ENCODE measurements around the gene PLXNA4.

PLXNA4 gene

GRCh38 chr7:132419542-132419941 is 156.7 kb downstream of the PLXNA4 start:
- no peak for DNase-seq
- no peaks in the 10 kb centered on the region for H3K36me3 ChIP-seq (ENCODE audit: control insufficient read depth, insufficient read depth, low read length)

GRCh38 chr7:132418840-132419239 is 157.4 kb downstream of the PLXNA4 start:
- H3K27me3 ChIP-seq (ENCODE audit: insufficient read depth, low read length, poor library complexity), result no peaks in the 10 kb centered on the region
- H3K4me1 ChIP-seq (ENCODE audit: control insufficient read depth, low read depth, low read length), result no peaks in the 10 kb centered on the region
- no peak overlapping the region for H2AK5ac ChIP-seq (ENCODE audit: low read length)
- H3K9ac ChIP-seq (ENCODE audit: low read length), result no peak overlapping the region
- H3K18ac ChIP-seq (ENCODE audit: low read length), result no peak overlapping the region
- H3K56ac ChIP-seq (ENCODE audit: low read length), result no peak overlapping the region
- no CpG with 5 or more reads among the region's 6 CpGs for WGBS (ENCODE audit: extremely low coverage, insufficient coverage, low lambda C conversion rate)
- no peak overlapping the region for H3K23ac ChIP-seq (ENCODE audit: low read length)
- no peak for DNase-seq
- H4K8ac ChIP-seq (ENCODE audit: low read depth, low read length), result no peak overlapping the region
- no peak overlapping the region for H3K4ac ChIP-seq (ENCODE audit: low read depth, low read length)
- H4K5ac ChIP-seq (ENCODE audit: low read length), result no peak overlapping the region
- H3K4me3 ChIP-seq (ENCODE audit: low read length), result no peak overlapping the region
- H2BK120ac ChIP-seq (ENCODE audit: low read depth, low read length), result no peak overlapping the region
- no peak overlapping the region for H3K4me2 ChIP-seq (ENCODE audit: low read length)
- no peak overlapping the region for H2BK5ac ChIP-seq (ENCODE audit: low read length)
- H3K36me3 ChIP-seq (ENCODE audit: control insufficient read depth, insufficient read depth, low read length), result no peaks in the 10 kb centered on the region
- no peak overlapping the region for H3K27ac ChIP-seq (ENCODE audit: low read depth, low read length)
- no peaks in the 10 kb centered on the region for H3K79me2 ChIP-seq (ENCODE audit: control insufficient read depth, insufficient read depth, low read length)
- H3K79me1 ChIP-seq (ENCODE audit: low read length), result no peaks in the 10 kb centered on the region
- H2BK15ac ChIP-seq (replicated peaks; ENCODE audit: low read depth), result no peak overlapping the region

More at GRCh38 chr7:132419542-132419941, 156.7 kb downstream of the PLXNA4 start:
- Histone ChIP-seq H2BK5ac (ENCODE audit: low read length) (no peak overlapping the region), H3K4ac (ENCODE audit: low read depth, low read length) (no peak overlapping the region), H3K79me1 (ENCODE audit: low read length) (no peaks in the 10 kb centered on the region), H3K18ac (ENCODE audit: low read length) (no peak overlapping the region), H3K27me3 (ENCODE audit: insufficient read depth, low read length, poor library complexity) (no peaks in the 10 kb centered on the region), H2BK120ac (ENCODE audit: low read depth, low read length) (no peak overlapping the region), H3K9ac (ENCODE audit: low read length) (no peak overlapping the region), H3K4me1 (ENCODE audit: control insufficient read depth, low read depth, low read length) (no peaks in the 10 kb centered on the region), H4K8ac (ENCODE audit: low read depth, low read length) (no peak overlapping the region), H3K4me2 (ENCODE audit: low read length) (no peak overlapping the region), H3K56ac (ENCODE audit: low read length) (no peak overlapping the region), H4K5ac (ENCODE audit: low read length) (no peak overlapping the region), H2BK15ac (replicated peaks; ENCODE audit: low read depth) (no peak overlapping the region), H3K4me3 (ENCODE audit: low read length) (no peak overlapping the region), H3K79me2 (ENCODE audit: control insufficient read depth, insufficient read depth, low read length) (no peaks in the 10 kb centered on the region), H2AK5ac (ENCODE audit: low read length) (no peak overlapping the region), H3K27ac (ENCODE audit: low read depth, low read length) (no peak overlapping the region), H3K23ac (ENCODE audit: low read length) (no peak overlapping the region)
- WGBS (ENCODE audit: extremely low coverage, insufficient coverage, low lambda C conversion rate), result no CpG with 5 or more reads among the region's 2 CpGs

- no peaks in the 10 kb centered on the region for H3K4me1 ChIP-seq (ENCODE audit: control insufficient read depth, low read depth, low read length)
- H3K9ac ChIP-seq (ENCODE audit: low read length), result no peak overlapping the region
- DNase-seq, result no peak
- no peak overlapping the region for H2BK15ac ChIP-seq (replicated peaks; ENCODE audit: low read depth)
- no peak overlapping the region for H2BK120ac ChIP-seq (ENCODE audit: low read depth, low read length)
- H4K8ac ChIP-seq (ENCODE audit: low read depth, low read length), result no peak overlapping the region
- H3K23ac ChIP-seq (ENCODE audit: low read length), result no peak overlapping the region
- no peak overlapping the region for H3K4me3 ChIP-seq (ENCODE audit: low read length)
- no peak overlapping the region for H2BK5ac ChIP-seq (ENCODE audit: low read length)
- H3K79me2 ChIP-seq (ENCODE audit: control insufficient read depth, insufficient read depth, low read length), result no peaks in the 10 kb centered on the region
- no peak overlapping the region for H3K4ac ChIP-seq (ENCODE audit: low read depth, low read length)
- no peak overlapping the region for H3K27ac ChIP-seq (ENCODE audit: low read depth, low read length)
- WGBS (ENCODE audit: extremely low coverage, insufficient coverage, low lambda C conversion rate), result no CpG with 5 or more reads among the region's 9 CpGs
- no peak overlapping the region for H3K56ac ChIP-seq (ENCODE audit: low read length)
- H3K79me1 ChIP-seq (ENCODE audit: low read length), result no peaks in the 10 kb centered on the region
- H3K36me3 ChIP-seq (ENCODE audit: control insufficient read depth, insufficient read depth, low read length), result no peaks in the 10 kb centered on the region
- no peak overlapping the region for H3K18ac ChIP-seq (ENCODE audit: low read length)
- H4K5ac ChIP-seq (ENCODE audit: low read length), result no peak overlapping the region
- no peaks in the 10 kb centered on the region for H3K27me3 ChIP-seq (ENCODE audit: insufficient read depth, low read length, poor library complexity)
- H3K4me2 ChIP-seq (ENCODE audit: low read length), result no peak overlapping the region
- H2AK5ac ChIP-seq (ENCODE audit: low read length), result no peak overlapping the region
Measured at GRCh38 chr7:132417103-132417906, 159.0 kb downstream of the PLXNA4 start.

GRCh38 chr7:132416395-132416794 is 159.9 kb downstream of the PLXNA4 start:
- H2BK15ac ChIP-seq (replicated peaks; ENCODE audit: low read depth), result no peak overlapping the region
- H3K23ac ChIP-seq (ENCODE audit: low read length), result no peak overlapping the region
- H3K27me3 ChIP-seq (ENCODE audit: insufficient read depth, low read length, poor library complexity), result no peaks in the 10 kb centered on the region
- no peak for DNase-seq
- WGBS (ENCODE audit: extremely low coverage, insufficient coverage, low lambda C conversion rate), result no CpG with 5 or more reads among the region's 2 CpGs
- no peak overlapping the region for H4K5ac ChIP-seq (ENCODE audit: low read length)
- no peaks in the 10 kb centered on the region for H3K36me3 ChIP-seq (ENCODE audit: control insufficient read depth, insufficient read depth, low read length)
- H3K9ac ChIP-seq (ENCODE audit: low read length), result no peak overlapping the region
- H3K79me2 ChIP-seq (ENCODE audit: control insufficient read depth, insufficient read depth, low read length), result no peaks in the 10 kb centered on the region
- H3K4me1 ChIP-seq (ENCODE audit: control insufficient read depth, low read depth, low read length), result no peaks in the 10 kb centered on the region
- H3K4me3 ChIP-seq (ENCODE audit: low read length), result no peak overlapping the region
- no peak overlapping the region for H3K4ac ChIP-seq (ENCODE audit: low read depth, low read length)
- H2BK120ac ChIP-seq (ENCODE audit: low read depth, low read length), result no peak overlapping the region
- no peak overlapping the region for H3K18ac ChIP-seq (ENCODE audit: low read length)
- no peak overlapping the region for H3K27ac ChIP-seq (ENCODE audit: low read depth, low read length)
- H4K8ac ChIP-seq (ENCODE audit: low read depth, low read length), result no peak overlapping the region
- H3K56ac ChIP-seq (ENCODE audit: low read length), result no peak overlapping the region
- H2AK5ac ChIP-seq (ENCODE audit: low read length), result no peak overlapping the region
- no peaks in the 10 kb centered on the region for H3K79me1 ChIP-seq (ENCODE audit: low read length)
- H2BK5ac ChIP-seq (ENCODE audit: low read length), result no peak overlapping the region
- H3K4me2 ChIP-seq (ENCODE audit: low read length), result no peak overlapping the region

GRCh38 chr7:132415259-132415658 is 161.0 kb downstream of the PLXNA4 start:
- H4K5ac ChIP-seq (ENCODE audit: low read length), result no peak overlapping the region
- H3K23ac ChIP-seq (ENCODE audit: low read length), result no peak overlapping the region
- no peak overlapping the region for H3K4ac ChIP-seq (ENCODE audit: low read depth, low read length)
- H3K4me1 ChIP-seq (ENCODE audit: control insufficient read depth, low read depth, low read length), result peaks cover 2% of the 10 kb centered on the region
- H2BK5ac ChIP-seq (ENCODE audit: low read length), result no peak overlapping the region
- H3K56ac ChIP-seq (ENCODE audit: low read length), result no peak overlapping the region
- H3K27ac ChIP-seq (ENCODE audit: low read depth, low read length), result no peak overlapping the region
- no peak overlapping the region for H3K18ac ChIP-seq (ENCODE audit: low read length)
- no peak overlapping the region for H3K9ac ChIP-seq (ENCODE audit: low read length)
- no peak overlapping the region for H2BK15ac ChIP-seq (replicated peaks; ENCODE audit: low read depth)
- H3K79me1 ChIP-seq (ENCODE audit: low read length), result no peaks in the 10 kb centered on the region
- H2AK5ac ChIP-seq (ENCODE audit: low read length), result no peak overlapping the region
- no peak overlapping the region for H4K8ac ChIP-seq (ENCODE audit: low read depth, low read length)
- WGBS (ENCODE audit: extremely low coverage, insufficient coverage, low lambda C conversion rate), result no CpG with 5 or more reads among the region's 4 CpGs
- H3K4me3 ChIP-seq (ENCODE audit: low read length), result no peak overlapping the region
- H3K4me2 ChIP-seq (ENCODE audit: low read length), result no peak overlapping the region
- no peak for DNase-seq
- H3K27me3 ChIP-seq (ENCODE audit: insufficient read depth, low read length, poor library complexity), result no peaks in the 10 kb centered on the region
- H3K36me3 ChIP-seq (ENCODE audit: control insufficient read depth, insufficient read depth, low read length), result no peaks in the 10 kb centered on the region
- H3K79me2 ChIP-seq (ENCODE audit: control insufficient read depth, insufficient read depth, low read length), result no peaks in the 10 kb centered on the region
- H2BK120ac ChIP-seq (ENCODE audit: low read depth, low read length), result no peak overlapping the region

- no CpG with 5 or more reads among the region's 6 CpGs for WGBS (ENCODE audit: extremely low coverage, insufficient coverage, low lambda C conversion rate)
- H3K27ac ChIP-seq (ENCODE audit: low read depth, low read length), result no peak overlapping the region
- no peaks in the 10 kb centered on the region for H3K36me3 ChIP-seq (ENCODE audit: control insufficient read depth, insufficient read depth, low read length)
- H3K56ac ChIP-seq (ENCODE audit: low read length), result no peak overlapping the region
- H3K4me2 ChIP-seq (ENCODE audit: low read length), result no peak overlapping the region
- peaks cover 5% of the 10 kb centered on the region for H3K4me1 ChIP-seq (ENCODE audit: control insufficient read depth, low read depth, low read length)
- no peak overlapping the region for H4K5ac ChIP-seq (ENCODE audit: low read length)
- H3K4me3 ChIP-seq (ENCODE audit: low read length), result no peak overlapping the region
- no peak overlapping the region for H3K9ac ChIP-seq (ENCODE audit: low read length)
- no peak overlapping the region for H3K23ac ChIP-seq (ENCODE audit: low read length)
- no peak for DNase-seq
- H2BK15ac ChIP-seq (replicated peaks; ENCODE audit: low read depth), result no peak overlapping the region
- H2BK5ac ChIP-seq (ENCODE audit: low read length), result no peak overlapping the region
- no peak overlapping the region for H4K8ac ChIP-seq (ENCODE audit: low read depth, low read length)
- H3K79me1 ChIP-seq (ENCODE audit: low read length), result no peaks in the 10 kb centered on the region
- H3K4ac ChIP-seq (ENCODE audit: low read depth, low read length), result no peak overlapping the region
- no peak overlapping the region for H2BK120ac ChIP-seq (ENCODE audit: low read depth, low read length)
- no peaks in the 10 kb centered on the region for H3K79me2 ChIP-seq (ENCODE audit: control insufficient read depth, insufficient read depth, low read length)
- no peak overlapping the region for H2AK5ac ChIP-seq (ENCODE audit: low read length)
- no peaks in the 10 kb centered on the region for H3K27me3 ChIP-seq (ENCODE audit: insufficient read depth, low read length, poor library complexity)
- H3K18ac ChIP-seq (ENCODE audit: low read length), result no peak overlapping the region
Measured at GRCh38 chr7:132414857-132415256, 161.4 kb downstream of the PLXNA4 start.
